ENCODE results near the gene CRTC2.

CRTC2 gene

GRCh38 chr1:153973071-153973470 lies 14.7 kb upstream of the CRTC2 start:
- no peak for DNase-seq (ENCODE audit: low read depth in 3 of 3)

GRCh38 chr1:153970346-153970745 lies 11.9 kb upstream of the CRTC2 start:
- no peak for DNase-seq (ENCODE audit: low read depth in 3 of 3)

- no peak for DNase-seq (ENCODE audit: low read depth in 3 of 3)
Observed at GRCh38 chr1:153968972-153969371, 10.6 kb upstream of the CRTC2 start.

GRCh38 chr1:153968408-153968807 lies 10.0 kb upstream of the CRTC2 start:
- no peak for DNase-seq (ENCODE audit: low read depth in 3 of 3)

- DNase-seq (ENCODE audit: low read depth in 3 of 3): no peak
Observed at GRCh38 chr1:153968000-153968363, 9.6 kb upstream of the CRTC2 start.

GRCh38 chr1:153967107-153967999 lies 8.9 kb upstream of the CRTC2 start, which contains the start of gene CREB3L4:
Gene CREB3L4, plus strand, starts transcription at chr1:153967902. Its CDS starts 624 bp downstream, at chr1:153968526.
- peak; percentile 60 to 83 (median 75) for DNase-seq (ENCODE audit: low read depth in 3 of 3)

- peak in 1 of 3 experiments; percentile 14 for DNase-seq (ENCODE audit: low read depth in 3 of 3)
Observed at GRCh38 chr1:153963850-153964331, 5.5 kb upstream of the CRTC2 start.

- DNase-seq (ENCODE audit: low read depth in 3 of 3): peak; percentile 90 to 97 (median 94)
Observed at GRCh38 chr1:153963030-153963849, 4.8 kb upstream of the CRTC2 start, which contains the start of gene SLC39A1. Gene SLC39A1, minus strand, starts transcription at chr1:153963537. Its CDS starts 822 bp downstream, at chr1:153962715.

- DNase-seq (ENCODE audit: low read depth in 3 of 3): no peak
Observed at GRCh38 chr1:153962088-153963029, 3.9 kb upstream of the CRTC2 start.

- no peak for DNase-seq (ENCODE audit: low read depth in 3 of 3)
Observed at GRCh38 chr1:153961421-153961820, 3.0 kb upstream of the CRTC2 start.

GRCh38 chr1:153960206-153960605 lies 1.8 kb upstream of the CRTC2 start:
- DNase-seq (ENCODE audit: low read depth in 3 of 3): no peak

- DNase-seq (ENCODE audit: low read depth in 3 of 3): no peak
Observed at GRCh38 chr1:153959454-153959853, 1.0 kb upstream of the CRTC2 start.

- DNase-seq (ENCODE audit: low read depth in 3 of 3): no peak
Observed at GRCh38 chr1:153958961-153959260, 499 bp upstream of the CRTC2 start.

GRCh38 chr1:153957744-153958110 lies 685 bp downstream of the CRTC2 start:
- DNase-seq (ENCODE audit: low read depth in 3 of 3): peak in 1 of 3 experiments; percentile 39

GRCh38 chr1:153956997-153957715 lies 1.3 kb downstream of the CRTC2 start:
- DNase-seq (ENCODE audit: low read depth in 3 of 3): no peak

GRCh38 chr1:153954826-153955225 lies 3.6 kb downstream of the CRTC2 start:
- no peak for DNase-seq (ENCODE audit: low read depth in 3 of 3)

- no peak for DNase-seq (ENCODE audit: low read depth in 3 of 3)
Observed at GRCh38 chr1:153953859-153954365, 4.5 kb downstream of the CRTC2 start.

- DNase-seq (ENCODE audit: low read depth in 3 of 3): no peak
Observed at GRCh38 chr1:153951801-153952200, 6.6 kb downstream of the CRTC2 start.

GRCh38 chr1:153951183-153951582 lies 7.2 kb downstream of the CRTC2 start:
- no peak for DNase-seq (ENCODE audit: low read depth in 3 of 3)

GRCh38 chr1:153946622-153947241 lies 11.7 kb downstream of the CRTC2 start, which contains the start of gene DENND4B:
Gene DENND4B, minus strand, starts transcription at chr1:153946718. Its CDS starts 2,344 bp downstream, at chr1:153944374.
- peak in 2 of 3 experiments; percentile 58 to 75 for DNase-seq (ENCODE audit: low read depth in 3 of 3)

Measured in stimulated activated CD4-positive, alpha-beta T cell treated with anti-CD3 and anti-CD28 coated beads, TNF-alpha, amount 100 ng/mL, for 24 hours (primary cell).